A673 (cell line): ENCODE results near the gene UST. TPM values are rescaled to one million over a fixed set of nuclear protein-coding genes. Genes with fewer than 3 reads are reported as not detected.
A peak's percentile ranks its signal among the peaks of the same experiment; 100 is the strongest.

Source experiments
- BruUV-seq: library from RNA; stranded (reverse); fragments of 400-500 nt; replicated peaks from 2 replicates; lab custom pipeline; 2021; lab: Mats Ljungman, UMichigan
- CTCF ChIA-PET: fragments of 300-600 bp; sonication (Branson Sonifier 250); formaldehyde crosslinking; loops from one replicate; lab custom pipeline; 2022; ENCODE audit warnings: antibody characterized with exemption; lab: Charles Lee
- POLR2A ChIA-PET: fragments of 300-600 bp; sonication (Branson Sonifier 250); formaldehyde crosslinking; loops from one replicate; lab custom pipeline; 2022; ENCODE audit warnings: antibody characterized with exemption; ENCODE audit not compliant: low non-redundant PET; lab: Charles Lee
- DNase-seq: peaks from one replicate; pipeline ENCODE4 v3.0.0-alpha.2; 2015; ENCODE audit warnings: low spot score
- H3K27ac ChIP-seq: fragments of 200-600 bp; sonication (generic); 2 replicates; pipeline ENCODE4 v1.5.1; 2016; ENCODE audit warnings: mixed run types, low read depth, mild to moderate bottlenecking, mixed read lengths, antibody characterized with exemption, low read length; ENCODE audit not compliant: poor library complexity, severe bottlenecking
- H3K27me3 ChIP-seq: fragments of 200-600 bp; sonication (generic); replicated peaks from 2 replicates; pipeline ENCODE4 v1.6.1; 2017; ENCODE audit warnings: mixed run types, low read depth, mild to moderate bottlenecking, mixed read lengths, antibody characterized with exemption, low read length; ENCODE audit not compliant: insufficient read depth, poor library complexity
- H3K36me3 ChIP-seq: fragments of 200-600 bp; sonication (generic); 2 replicates; pipeline ENCODE4 v1.6.1; 2016; ENCODE audit warnings: mixed run types, mild to moderate bottlenecking, mixed read lengths, antibody characterized with exemption, low read length; ENCODE audit not compliant: insufficient read depth, poor library complexity, severe bottlenecking
- H3K4me1 ChIP-seq: fragments of 200-600 bp; sonication (generic); 2 replicates; pipeline ENCODE4 v1.6.1; 2017; ENCODE audit warnings: mixed run types, mild to moderate bottlenecking, mixed read lengths, antibody characterized with exemption, low read length; ENCODE audit not compliant: insufficient read depth, poor library complexity, severe bottlenecking
- H3K4me3 ChIP-seq: fragments of 200-600 bp; sonication (generic); 2 replicates; pipeline ENCODE4 v1.5.1; 2016; ENCODE audit warnings: low read depth, mixed run types, mild to moderate bottlenecking, mixed read lengths, low read length; ENCODE audit not compliant: poor library complexity, severe bottlenecking
- H3K9me3 ChIP-seq: fragments of 200-600 bp; sonication (generic); 2 replicates; pipeline ENCODE4 v1.6.1; 2016; ENCODE audit warnings: mixed run types, low read depth, mild to moderate bottlenecking, mixed read lengths, antibody characterized with exemption, low read length; ENCODE audit not compliant: poor library complexity, severe bottlenecking
- CTCF ChIP-seq: fragments of 300-800, 200-600 bp; sonication (generic); conservative IDR thresholded peaks from 2 replicates; pipeline ENCODE4 v1.5.1; 2017; ENCODE audit warnings: low read depth, mild to moderate bottlenecking, antibody characterized with exemption, low read length, moderate library complexity, mixed read lengths
- EZH2 ChIP-seq: fragments of 200-600 bp; sonication (generic); IDR thresholded peaks from 2 replicates; pipeline ENCODE4 v1.6.1; 2017; ENCODE audit warnings: borderline replicate concordance, low read depth, mild to moderate bottlenecking, mixed read lengths, antibody characterized with exemption, low read length; ENCODE audit not compliant: poor library complexity, severe bottlenecking
- intact Hi-C: fragments of 100-400 bp; cut with micrococcal nuclease; formaldehyde crosslinking; loops from one replicate; pipeline ENCODE4 v1.10.0; 2022; ENCODE audit not compliant: unreplicated experiment
- total RNA-seq: library from RNA; stranded (reverse); gene quantifications from 2 replicates; pipeline ENCODE4 v1.2.3, GENCODE V29; 2021

The UST gene
- total RNA-seq, 1 experiment from 2014 or later, result 1.5 TPM

GRCh38 chr6:148885925-148886845 lies 139.4 kb downstream of the UST start:
- no peaks in the 10 kb centered on the region for H3K27me3 ChIP-seq
- POLR2A ChIA-PET, result no interaction called here
- no peak for TF ChIP-seq CTCF
- no peak for TF ChIP-seq EZH2
- no peaks in the 10 kb centered on the region for H3K9me3 ChIP-seq
- H3K36me3 ChIP-seq, result no peaks in the 10 kb centered on the region
- H3K27ac ChIP-seq, result no peak overlapping the region
- H3K4me1 ChIP-seq, result peaks cover 20% of the 10 kb centered on the region
- CTCF ChIA-PET, result no interaction called here
- no TSS peak for BruUV-seq
- intact Hi-C loops, result no loop called here
- no peak overlapping the region for H3K4me3 ChIP-seq
- DNase-seq, result peak; percentile 50

GRCh38 chr6:148887181-148887580 lies 140.4 kb downstream of the UST start:
- H3K27ac ChIP-seq, result no peak overlapping the region
- no peak for DNase-seq
- intact Hi-C loops, result no loop called here
- no peaks in the 10 kb centered on the region for H3K36me3 ChIP-seq
- TF ChIP-seq CTCF (no peak), EZH2 (no peak)
- no peak overlapping the region for H3K4me3 ChIP-seq
- no peaks in the 10 kb centered on the region for H3K9me3 ChIP-seq
- peaks cover 20% of the 10 kb centered on the region for H3K4me1 ChIP-seq
- no peaks in the 10 kb centered on the region for H3K27me3 ChIP-seq
- POLR2A ChIA-PET, result no interaction called here
- CTCF ChIA-PET, result no interaction called here
- no TSS peak for BruUV-seq

- ChIA-PET POLR2A (no interaction called here), CTCF (no interaction called here)
- Histone ChIP-seq H3K4me1 (peaks cover 20% of the 10 kb centered on the region), H3K9me3 (no peaks in the 10 kb centered on the region), H3K27me3 (no peaks in the 10 kb centered on the region), H3K4me3 (no peak overlapping the region), H3K36me3 (no peaks in the 10 kb centered on the region), H3K27ac (no peak overlapping the region)
- BruUV-seq, result no TSS peak
- DNase-seq, result peak; percentile 51
- intact Hi-C loops, result no loop called here
- TF ChIP-seq CTCF (no peak), EZH2 (no peak)
These were observed 142.0 kb downstream of the UST start for GRCh38 chr6:148888856-148889255.
